D341Med (cell line): ENCODE measurements around the gene BCAT1.
A peak's percentile ranks its signal among the peaks of the same experiment; 100 is the strongest.

Source experiments
- DNase-seq: peaks from one replicate; pipeline ENCODE4 v3.0.0; 2012; ENCODE audit warnings: low spot score

BCAT1 gene, protein sequence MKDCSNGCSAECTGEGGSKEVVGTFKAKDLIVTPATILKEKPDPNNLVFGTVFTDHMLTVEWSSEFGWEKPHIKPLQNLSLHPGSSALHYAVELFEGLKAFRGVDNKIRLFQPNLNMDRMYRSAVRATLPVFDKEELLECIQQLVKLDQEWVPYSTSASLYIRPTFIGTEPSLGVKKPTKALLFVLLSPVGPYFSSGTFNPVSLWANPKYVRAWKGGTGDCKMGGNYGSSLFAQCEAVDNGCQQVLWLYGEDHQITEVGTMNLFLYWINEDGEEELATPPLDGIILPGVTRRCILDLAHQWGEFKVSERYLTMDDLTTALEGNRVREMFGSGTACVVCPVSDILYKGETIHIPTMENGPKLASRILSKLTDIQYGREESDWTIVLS

DNA sequence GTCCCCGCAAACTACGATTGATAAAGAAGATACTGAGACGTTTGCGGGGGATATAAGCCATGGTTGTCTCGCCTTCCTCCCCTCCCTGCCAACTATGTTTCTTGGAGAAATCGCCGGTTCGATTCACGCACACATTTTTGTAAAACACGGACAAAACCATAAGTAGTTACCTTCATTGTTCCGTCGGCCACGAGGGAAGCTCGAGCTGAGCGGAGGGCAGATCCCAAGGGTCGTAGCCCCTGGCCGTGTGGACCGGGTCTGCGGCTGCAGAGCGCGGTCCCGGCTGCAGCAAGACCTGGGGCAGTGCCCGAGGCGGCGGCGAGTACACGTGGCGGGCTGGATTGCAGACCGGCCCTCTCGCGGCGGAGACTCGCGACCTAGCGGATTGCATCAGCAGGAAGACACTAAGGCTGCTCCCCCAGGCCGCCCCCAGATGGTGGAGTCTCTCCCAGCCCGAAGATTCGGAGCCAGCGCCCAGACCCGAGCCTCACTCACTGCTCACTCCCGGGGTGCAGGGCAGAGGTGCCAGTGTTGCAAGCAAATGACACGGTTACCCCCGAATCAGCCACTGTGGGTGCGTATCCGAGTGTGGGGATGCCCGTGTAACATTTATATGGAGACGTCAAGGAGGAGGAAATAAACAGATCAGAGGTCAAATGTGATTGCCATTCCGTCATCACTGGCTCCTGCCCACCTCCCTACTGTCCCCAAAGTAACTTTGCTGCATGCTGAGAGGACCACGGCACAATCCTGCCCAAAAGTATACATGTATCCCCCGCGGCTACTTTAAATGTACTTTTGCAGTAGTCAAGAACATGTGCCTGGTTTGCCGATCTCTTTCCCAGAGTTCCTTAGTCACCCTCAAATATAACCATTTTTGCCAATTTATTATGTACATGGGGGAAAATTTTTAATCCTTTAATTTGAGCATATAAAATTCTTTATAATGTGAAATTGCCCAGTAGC is at the start of gene BCAT1:
TSS of gene BCAT1 (minus strand) at position 345 of the 966 bp plus-strand sequence. CDS start at position 176, 169 bp downstream.
- peak; percentile 85 for DNase-seq

- DNase-seq: no peak
Measured at GRCh38 chr12:24997970-24998582, 49.2 kb upstream of the BCAT1 start.

GRCh38 chr12:24997496-24997895 is 48.6 kb upstream of the BCAT1 start:
- no peak for DNase-seq

DNA sequence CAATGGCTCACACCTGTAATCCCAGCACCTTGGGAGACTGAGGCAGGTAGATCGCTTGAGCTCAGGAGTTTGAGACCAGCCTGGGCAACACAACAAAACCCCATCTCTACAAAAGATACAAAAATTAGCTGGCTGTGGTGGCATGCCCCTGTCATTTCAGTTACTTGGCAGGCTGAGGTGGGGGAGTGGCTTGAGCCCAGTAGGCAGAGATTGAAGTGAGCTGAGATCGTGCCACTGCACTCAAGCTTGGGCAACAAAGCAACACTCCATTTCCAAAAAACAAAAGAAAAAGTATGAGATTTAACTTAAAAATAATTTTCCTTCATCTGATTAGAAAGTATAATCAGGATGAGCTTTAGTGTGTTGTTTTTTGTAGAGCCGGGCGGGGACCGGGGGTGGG is 47.9 kb upstream of the BCAT1 start:
- no peak for DNase-seq

DNA sequence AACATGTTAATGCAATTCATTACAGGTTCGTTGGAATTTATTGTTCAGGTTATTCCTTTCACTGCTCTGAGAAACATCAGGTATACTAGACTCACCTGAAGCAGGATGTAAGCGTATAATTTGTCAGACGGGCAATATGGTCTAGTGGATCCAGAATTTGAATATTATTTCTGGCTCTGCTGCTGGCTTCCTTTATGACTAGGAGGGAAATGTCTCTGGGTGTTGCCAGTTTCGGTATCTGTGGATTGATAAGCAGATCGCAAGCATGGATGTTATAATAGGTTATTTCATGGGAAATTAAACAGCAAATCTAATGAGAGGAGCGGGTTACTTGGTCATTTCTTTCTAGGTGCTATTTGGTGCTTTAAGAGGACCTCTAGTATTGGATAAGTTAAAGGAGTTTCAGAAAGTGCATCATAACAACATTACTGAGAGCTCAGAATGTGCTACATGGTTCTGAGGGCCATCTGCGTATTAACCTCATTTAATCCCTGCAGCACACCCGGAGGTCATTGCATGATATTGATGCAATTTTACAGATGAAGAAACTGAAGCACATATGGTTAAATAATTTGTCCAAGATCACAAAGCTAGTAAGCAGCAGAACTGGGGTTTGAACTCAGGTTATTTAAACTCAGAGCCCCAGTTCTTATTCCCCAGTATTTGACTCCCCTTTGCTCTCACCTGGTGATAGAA is 47.3 kb upstream of the BCAT1 start:
- no peak for DNase-seq

DNA sequence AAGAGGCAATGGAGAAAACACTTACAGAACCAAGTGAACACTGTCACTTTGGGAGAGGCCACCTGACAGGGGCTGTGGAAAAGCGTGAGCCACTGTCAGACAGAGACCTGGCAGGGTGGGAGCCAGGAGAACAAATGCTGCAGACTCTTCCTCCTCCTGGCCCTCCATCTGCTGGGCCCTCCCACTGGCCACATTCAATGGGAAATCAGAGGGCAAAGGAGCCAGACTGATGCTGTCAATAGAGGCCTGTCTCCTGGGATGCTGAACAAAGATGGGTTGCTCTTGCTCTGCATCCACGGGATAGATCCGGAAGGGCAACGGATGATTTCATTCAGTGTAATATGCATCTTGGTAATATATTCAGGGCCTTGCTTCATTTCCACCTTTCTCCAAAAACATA is 44.9 kb upstream of the BCAT1 start:
- no peak for DNase-seq

DNA sequence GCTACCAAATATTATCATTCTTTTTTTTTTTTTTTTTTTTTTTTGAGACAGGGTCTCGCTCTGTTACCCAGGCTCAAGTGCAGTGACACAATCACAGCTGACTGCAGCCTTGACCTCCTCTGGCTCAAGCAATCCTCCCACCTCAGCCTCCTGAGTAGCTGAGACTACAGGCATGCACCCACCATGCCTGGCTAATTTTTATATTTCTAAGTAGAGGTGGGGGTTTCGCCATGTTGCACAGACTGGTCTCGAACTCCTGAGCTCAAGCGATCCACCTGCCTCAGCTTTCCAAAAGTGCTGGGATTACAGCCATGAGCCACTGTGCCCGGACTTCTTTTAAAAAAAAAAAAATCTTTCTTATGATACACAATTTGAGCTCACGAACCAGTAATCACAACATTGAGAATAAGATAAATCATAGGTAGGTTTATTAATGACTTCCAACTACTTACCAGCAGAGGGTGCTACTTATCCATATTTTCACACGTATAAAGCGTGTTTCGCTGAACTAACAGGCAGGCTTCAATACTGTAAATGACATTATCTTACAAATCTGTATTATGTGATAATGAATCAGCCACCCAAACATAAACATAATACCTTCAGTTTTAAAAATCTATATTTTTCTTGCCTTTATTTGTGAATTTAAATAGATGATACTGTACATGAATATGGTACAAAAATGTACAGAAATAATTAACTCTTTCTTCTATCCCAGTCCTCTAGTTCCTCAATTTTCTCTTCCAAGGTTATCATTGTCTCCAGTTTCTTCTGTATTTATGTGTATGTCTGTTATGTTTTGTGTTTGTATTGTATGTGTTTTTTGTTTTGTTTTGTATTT is 42.5 kb upstream of the BCAT1 start:
- DNase-seq: peak; percentile 59

DNA sequence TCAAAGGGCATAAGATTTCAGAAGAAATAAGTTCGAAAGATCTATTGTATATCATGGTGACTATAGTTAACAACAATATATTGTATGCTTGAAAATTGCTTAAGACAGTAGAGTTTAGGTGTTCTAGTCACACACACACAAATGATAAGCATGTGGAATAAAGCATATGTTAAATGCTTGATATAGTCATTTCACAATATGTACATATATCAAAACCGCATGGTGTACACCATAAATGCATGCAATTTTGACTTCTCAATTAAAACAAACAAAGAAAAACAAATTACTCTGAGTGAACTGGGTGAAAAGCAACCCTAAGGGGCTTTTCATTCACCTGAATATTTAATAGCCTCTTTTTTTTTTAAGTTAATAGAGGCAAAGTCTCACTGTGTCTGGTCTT is 40.3 kb upstream of the BCAT1 start:
- DNase-seq: no peak

GRCh38 chr12:24982250-24982649 is 33.3 kb upstream of the BCAT1 start:
- no peak for DNase-seq

GRCh38 chr12:24979976-24980730 is 31.3 kb upstream of the BCAT1 start:
- no peak for DNase-seq

DNA sequence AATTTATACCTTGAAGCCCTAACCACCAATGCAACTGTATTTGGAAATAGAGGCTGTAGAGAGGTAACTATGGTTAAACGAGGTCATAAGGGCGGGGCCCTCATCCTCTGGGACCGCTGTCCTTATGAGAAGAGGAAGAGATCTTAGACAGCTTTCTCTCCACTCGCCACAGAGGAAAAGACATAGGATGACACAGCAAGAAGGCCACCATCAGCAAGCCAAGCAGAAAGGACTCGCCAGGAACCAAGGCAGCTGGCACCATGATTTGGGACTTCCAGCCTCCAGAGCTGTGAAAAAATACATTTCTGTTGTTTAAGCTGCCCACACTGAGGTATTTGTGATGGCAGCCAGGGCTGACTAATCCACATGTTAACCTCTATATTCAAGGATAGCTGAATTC is 30.4 kb upstream of the BCAT1 start:
- no peak for DNase-seq

GRCh38 chr12:24977711-24978110 is 28.8 kb upstream of the BCAT1 start:
- DNase-seq: no peak

DNA sequence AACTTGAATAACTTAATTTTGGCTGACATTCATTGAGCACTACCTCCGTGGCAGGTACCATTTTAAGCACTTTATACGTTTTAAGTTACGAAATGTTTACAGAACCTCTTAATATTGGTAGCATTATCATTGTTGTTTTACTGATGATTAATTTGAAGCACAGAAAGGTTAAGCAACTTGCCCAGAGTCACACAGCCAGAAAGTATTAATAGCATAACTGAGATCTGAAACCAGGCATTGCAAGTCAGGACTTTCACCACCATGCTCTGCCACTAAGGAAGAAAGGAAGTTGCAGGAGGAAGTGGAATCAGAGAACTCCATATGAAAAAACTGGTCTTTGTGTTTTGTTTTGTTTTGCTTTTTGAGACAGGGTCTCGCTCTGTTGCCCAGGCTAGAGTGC is 28.2 kb upstream of the BCAT1 start:
- no peak for DNase-seq

DNA sequence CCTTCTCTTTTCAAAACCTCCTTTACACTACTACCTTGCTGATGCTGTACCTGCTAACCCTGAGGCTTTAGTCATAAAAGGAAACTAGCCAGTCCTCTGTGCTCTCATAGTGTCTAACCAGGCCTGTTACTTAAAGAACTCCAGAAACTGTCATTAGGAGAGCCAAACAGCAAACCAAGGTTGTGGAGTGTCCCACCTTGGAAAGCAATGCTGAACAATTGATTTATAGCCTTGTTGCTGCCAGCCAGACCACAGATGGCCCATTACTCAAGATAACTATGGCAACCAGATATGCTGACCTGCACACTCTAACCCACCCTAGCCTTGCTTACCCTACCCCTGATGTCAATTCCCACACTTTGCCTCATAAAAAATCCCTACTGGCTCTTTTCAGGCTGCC is 26.5 kb upstream of the BCAT1 start:
- no peak for DNase-seq

DNA sequence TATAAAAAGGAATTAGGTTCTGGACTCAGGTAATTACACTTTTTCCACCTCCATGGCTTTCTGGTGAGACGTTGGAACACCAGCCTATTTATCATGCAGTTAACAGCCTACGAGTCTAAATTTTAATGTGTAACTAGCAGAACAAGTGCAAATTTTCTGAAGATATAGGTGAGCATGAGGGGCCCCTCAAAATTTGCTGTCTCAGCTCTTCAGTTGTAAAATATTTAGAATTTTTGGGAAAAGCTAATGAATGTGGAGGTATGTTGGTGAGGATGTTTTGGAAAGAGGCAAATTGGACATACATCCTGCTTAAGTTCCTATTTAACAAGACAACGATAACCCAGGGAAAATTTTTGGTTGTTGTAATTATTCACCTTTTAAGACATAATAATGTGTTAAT is 25.3 kb upstream of the BCAT1 start:
- DNase-seq: no peak

DNA sequence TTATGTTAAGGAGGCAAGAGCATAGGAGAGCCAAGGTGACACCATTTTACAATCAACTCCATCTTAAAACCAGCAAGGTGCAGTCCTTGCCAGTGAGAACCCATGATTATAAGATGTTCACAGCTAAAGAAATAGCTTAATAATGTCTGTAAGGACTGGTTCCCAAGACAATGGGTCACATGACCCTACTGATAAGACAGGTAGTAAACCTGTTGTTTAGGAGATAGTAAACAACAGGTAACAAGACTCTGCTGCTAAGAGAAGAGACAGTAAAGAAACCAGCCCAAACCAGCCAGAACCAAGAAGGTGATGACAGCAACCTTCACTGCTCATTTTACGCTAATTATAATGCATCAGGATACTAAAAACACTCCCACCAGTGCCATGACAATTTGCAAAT is 23.2 kb upstream of the BCAT1 start:
- DNase-seq: no peak

DNA sequence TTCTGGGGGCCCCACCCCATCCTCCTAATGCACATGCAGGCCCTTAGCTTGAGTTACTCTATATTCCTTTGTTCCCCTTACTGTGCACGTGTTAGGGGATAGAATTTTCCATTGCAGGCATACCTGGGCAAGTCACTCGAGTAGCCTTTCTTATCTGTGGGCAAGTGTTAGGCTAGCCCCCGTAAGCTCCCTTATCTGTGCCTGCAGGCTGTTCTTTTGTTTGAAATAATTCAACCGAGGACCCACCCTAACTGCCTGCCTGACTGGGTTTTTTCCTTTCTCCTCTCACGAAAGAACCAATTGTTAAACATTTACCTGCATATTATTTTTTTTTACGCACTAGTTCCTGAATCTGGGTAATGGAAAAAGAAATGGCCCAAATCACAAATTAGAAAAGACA is 21.3 kb upstream of the BCAT1 start:
- no peak for DNase-seq

- DNase-seq: no peak
Measured at GRCh38 chr12:24966951-24967564, 18.2 kb upstream of the BCAT1 start.

- DNase-seq: no peak
Measured at GRCh38 chr12:24964342-24964741, 15.4 kb upstream of the BCAT1 start.
